ENCODE results near the gene STXBP6.

GRCh38 chr14:25001156-25001555 is 48.8 kb downstream of the STXBP6 start:
- no peak for TF ChIP-seq EZH2 (IDR thresholded peaks at IDR 0.05)
- TF ChIP-seq POLR2AphosphoS5 (IDR thresholded peaks at IDR 0.05; ENCODE audit: borderline replicate concordance, low read depth, low read length): no peak
- TF ChIP-seq FOXP2 (optimal IDR thresholded peaks at IDR 0.05; ENCODE audit: control extremely low read depth, extremely low read length, insufficient read depth): no peak
